Panc1 (cell line): ENCODE measurements around the gene CMTM6.

ENCODE experiments used
- CTCF ChIP-seq: fragments of 450-650 bp; IDR thresholded peaks from 2 replicates; pipeline ENCODE4 v1.5.1; 2017; ENCODE audit warnings: mild to moderate bottlenecking
- REST ChIP-seq, 2 experiments: IDR thresholded peaks; 2 replicates each; pipeline ENCODE4 v1.6.1; 2011 to 2012; ENCODE audit warnings: low read depth in 2 of 2, control low read depth in 1 of 2, low read length in 1 of 2, mild to moderate bottlenecking in 1 of 2, moderate library complexity in 1 of 2; ENCODE audit not compliant: insufficient read depth in 1 of 2

- no peak for TF ChIP-seq CTCF
- TF ChIP-seq REST (IDR thresholded peaks at IDR 0.05; ENCODE audit: insufficient read depth in 1 of 2, low read depth in 2 of 2, low read length in 1 of 2), result no peak
Observed at GRCh38 chr3:32525720-32526119, 23.1 kb upstream of the CMTM6 start.
